Stimulated activated CD8-positive, alpha-beta memory T cell treated with anti-CD3 and anti-CD28 coated beads, Interleukin-4, amount 100 ng/mL, for 1 hour (primary cell): ENCODE data around the gene PSMB2.
"Not testable (repeated sequence)": the region's sequence is repeated elsewhere in the genome, so short reads cannot be mapped to it uniquely, and the experiment has no call there.

Experiments
- DNase-seq, 2 donors: peaks; one replicate each; pipeline ENCODE4 v3.0.0-alpha.2; 2020; ENCODE audit warnings: low read depth in 2 of 2, low spot score in 1 of 2

Gene PSMB2

GRCh38 chr1:35594005-35594760 is 47.1 kb downstream of the PSMB2 start:
- no peak for DNase-seq

- DNase-seq: no peak
These were observed 48.1 kb downstream of the PSMB2 start for GRCh38 chr1:35592991-35593769.

GRCh38 chr1:35591211-35591610 is 50.1 kb downstream of the PSMB2 start:
- no peak for DNase-seq

GRCh38 chr1:35590476-35591040 is 50.8 kb downstream of the PSMB2 start:
- no peak for DNase-seq

- no peak for DNase-seq
These were observed 51.6 kb downstream of the PSMB2 start for GRCh38 chr1:35589516-35590427.

GRCh38 chr1:35588197-35588910 is 53.0 kb downstream of the PSMB2 start:
- DNase-seq: no peak

GRCh38 chr1:35587736-35588135 is 53.6 kb downstream of the PSMB2 start:
- no peak for DNase-seq

GRCh38 chr1:35586808-35587207 is 54.5 kb downstream of the PSMB2 start:
- no peak for DNase-seq

GRCh38 chr1:35585805-35586204 is 55.5 kb downstream of the PSMB2 start:
- DNase-seq: not testable (repeated sequence)

- DNase-seq: no peak
These were observed 56.0 kb downstream of the PSMB2 start for GRCh38 chr1:35585281-35585680.

- DNase-seq: not testable (repeated sequence)
These were observed 59.7 kb downstream of the PSMB2 start for GRCh38 chr1:35581621-35582020.

GRCh38 chr1:35580949-35581388 is 60.4 kb downstream of the PSMB2 start:
- no peak for DNase-seq

- DNase-seq: peak in 1 of 2 donors; percentile 40
These were observed 64.0 kb downstream of the PSMB2 start for GRCh38 chr1:35577071-35577998.

GRCh38 chr1:35576766-35577070 is 64.6 kb downstream of the PSMB2 start:
- not testable (repeated sequence) for DNase-seq

- no peak for DNase-seq
These were observed 65.1 kb downstream of the PSMB2 start for GRCh38 chr1:35576061-35576765.

GRCh38 chr1:35575416-35575958 is 65.8 kb downstream of the PSMB2 start:
- DNase-seq: no peak

GRCh38 chr1:35574655-35575415 is 66.5 kb downstream of the PSMB2 start:
- no peak for DNase-seq

GRCh38 chr1:35574125-35574654 is 67.1 kb downstream of the PSMB2 start:
- DNase-seq: no peak
